ENCODE data around the gene POLE2. TPM values are rescaled to one million over a fixed set of nuclear protein-coding genes. Genes with fewer than 3 reads are reported as not detected.
"Not testable (repeated sequence)": the region's sequence is repeated elsewhere in the genome, so short reads cannot be mapped to it uniquely, and the experiment has no call there.

The POLE2 gene
- total RNA-seq, 1 donor from 2014 or later = 32.7 TPM

- intact Hi-C loops (cut with micrococcal nuclease) = no loop called here
These were observed 28.2 kb downstream of the POLE2 start for GRCh38 chr14:49659526-49660455.

GRCh38 chr14:49657500-49657899, 30.5 kb downstream of the POLE2 start:
- intact Hi-C loops (cut with micrococcal nuclease) = not testable (repeated sequence)

GRCh38 chr14:49654511-49654910, 33.5 kb downstream of the POLE2 start:
- intact Hi-C loops (cut with micrococcal nuclease) = no loop called here

GRCh38 chr14:49653508-49653907, 34.5 kb downstream of the POLE2 start:
- intact Hi-C loops (cut with micrococcal nuclease) = no loop called here

- intact Hi-C loops (cut with micrococcal nuclease) = no loop called here
These were observed 45.9 kb downstream of the POLE2 start for GRCh38 chr14:49642163-49642562.

GRCh38 chr14:49641697-49642129, 46.3 kb downstream of the POLE2 start:
- intact Hi-C loops (cut with micrococcal nuclease) = no loop called here

GRCh38 chr14:49640540-49641417, 47.2 kb downstream of the POLE2 start:
- intact Hi-C loops (cut with micrococcal nuclease) = no loop called here

GRCh38 chr14:49637534-49638078, 50.4 kb downstream of the POLE2 start:
- intact Hi-C loops (cut with micrococcal nuclease) = loop anchor here (5.0 kb wide), 1 partner anchor 365 kb away; no protein-coding TSS in a partner anchor

GRCh38 chr14:49636866-49637265, 51.1 kb downstream of the POLE2 start:
- intact Hi-C loops (cut with micrococcal nuclease) = loop anchor here (5.0 kb wide), 1 partner anchor 365 kb away; no protein-coding TSS in a partner anchor

- intact Hi-C loops (cut with micrococcal nuclease) = loop anchor here (1.0 to 5.0 kb wide), 11 partner anchors 14 to 898 kb away; partner anchors contain the start of genes KLHDC1, LRR1, MAP4K5 and MGAT2
These were observed 53.3 kb downstream of the POLE2 start, which contains the start of gene DNAAF2 for GRCh38 chr14:49634547-49635334. Gene DNAAF2, minus strand, starts transcription at chr14:49635244. Its CDS starts 95 bp downstream, at chr14:49635149.

GRCh38 chr14:49633640-49634546, 54.1 kb downstream of the POLE2 start:
- intact Hi-C loops (cut with micrococcal nuclease) = loop anchor here (1.0 to 5.0 kb wide), 9 partner anchors 14 to 899 kb away; partner anchors contain the start of genes KLHDC1, LRR1, MAP4K5 and MGAT2

- intact Hi-C loops (cut with micrococcal nuclease) = loop anchor here (5.0 to 10.0 kb wide), 2 partner anchors 378 to 691 kb away; partner anchors contain the start of genes DMAC2L and L2HGDH
These were observed 63.8 kb downstream of the POLE2 start for GRCh38 chr14:49623941-49624839.

GRCh38 chr14:49623387-49623786, 64.6 kb downstream of the POLE2 start:
- intact Hi-C loops (cut with micrococcal nuclease) = loop anchor here (5.0 to 10.0 kb wide), 2 partner anchors 379 to 691 kb away; partner anchors contain the start of genes DMAC2L and L2HGDH

- intact Hi-C loops (cut with micrococcal nuclease) = loop anchor here (5.0 to 10.0 kb wide), 2 partner anchors 380 to 693 kb away; partner anchors contain the start of genes DMAC2L and L2HGDH
These were observed 65.9 kb downstream of the POLE2 start for GRCh38 chr14:49622022-49622607.

- intact Hi-C loops (cut with micrococcal nuclease) = loop anchor here (5.0 to 10.0 kb wide), 2 partner anchors 381 to 694 kb away; partner anchors contain the start of genes DMAC2L and L2HGDH
These were observed 66.7 kb downstream of the POLE2 start for GRCh38 chr14:49621114-49621881.

Data from T-helper 2 cell treated with Interferon-gamma antibody and Interleukin-4, amounts not matched to agents 100 ng/mL and 5 ng/mL, for 36 hours (primary cell).